IMR-90 (cell line): ENCODE measurements around the gene TCF4. TPM values are rescaled to one million over a fixed set of nuclear protein-coding genes. Genes with fewer than 3 reads are reported as not detected.

ENCODE experiments used
- ATAC-seq: fragments of 200-7000 bp; cut with Tn5 transposase; 2 replicates; pipeline ENCODE4 v1.9.1; 2020; ENCODE audit warnings: low read depth, mild to moderate bottlenecking, moderate library complexity
- BruUV-seq: library from RNA; stranded (reverse); fragments of 400-500 nt; replicated peaks from 2 replicates; lab custom pipeline; 2021; lab: Mats Ljungman, UMichigan
- CTCF ChIA-PET: fragments of 300-600 bp; formaldehyde crosslinking; extraction: SDS; loops from one replicate; lab custom pipeline; 2021; ENCODE audit warnings: antibody characterized with exemption; lab: Yijun Ruan, JAX
- POLR2A ChIA-PET: fragments of 300-600 bp; sonication (Branson Sonifier 250); formaldehyde crosslinking; loops from one replicate; lab custom pipeline; 2022; ENCODE audit warnings: antibody characterized with exemption; ENCODE audit not compliant: unreplicated experiment; lab: Charles Lee
- DNase-seq: peaks from one replicate; pipeline ENCODE4 v3.0.0; 2013
- H2AFZ ChIP-seq: replicated peaks from 2 replicates; pipeline ENCODE3; 2013; ENCODE audit warnings: low read length, mild to moderate bottlenecking; ENCODE audit not compliant: poor library complexity
- H2AK5ac ChIP-seq: 2 replicates; pipeline ENCODE4 v1.6.1; 2013; ENCODE audit warnings: low read depth, low read length, inconsistent platforms
- H2AK9ac ChIP-seq: replicated peaks from 2 replicates; pipeline ENCODE3; 2013; ENCODE audit warnings: mild to moderate bottlenecking, low read depth, low read length, moderate library complexity; ENCODE audit not compliant: poor library complexity
- H2BK120ac ChIP-seq: 2 replicates; pipeline ENCODE4 v1.6.1; 2013; ENCODE audit warnings: low read depth, low read length, inconsistent platforms
- H2BK15ac ChIP-seq: 3 replicates; pipeline ENCODE4 v1.6.1; 2013; ENCODE audit warnings: low read depth, low read length, inconsistent platforms
- H2BK20ac ChIP-seq: 2 replicates; pipeline ENCODE4 v1.6.1; 2013; ENCODE audit warnings: low read depth, mild to moderate bottlenecking, inconsistent platforms, low read length, moderate library complexity
- H2BK5ac ChIP-seq: 2 replicates; pipeline ENCODE4 v1.6.1; 2013; ENCODE audit warnings: mild to moderate bottlenecking, low read depth, low read length, inconsistent platforms; ENCODE audit not compliant: poor library complexity, severe bottlenecking
- H3K14ac ChIP-seq: replicated peaks from 2 replicates; pipeline ENCODE4 v1.6.1; 2013; ENCODE audit warnings: low read depth, low read length, inconsistent platforms
- H3K18ac ChIP-seq: 2 replicates; pipeline ENCODE4 v1.6.1; 2013; ENCODE audit warnings: low read depth, low read length, control low read depth
- H3K23ac ChIP-seq: 2 replicates; pipeline ENCODE4 v1.6.1; 2013; ENCODE audit warnings: low read depth, low read length, inconsistent platforms
- H3K27ac ChIP-seq: 2 replicates; pipeline ENCODE4 v1.5.1; 2013; ENCODE audit warnings: mild to moderate bottlenecking, control low read depth, low read length; ENCODE audit not compliant: insufficient read depth
- H3K27me3 ChIP-seq: 2 replicates; pipeline ENCODE4 v1.6.1; 2013; ENCODE audit warnings: low read length; ENCODE audit not compliant: control insufficient read depth, insufficient read depth
- H3K36me3 ChIP-seq: 2 replicates; pipeline ENCODE4 v1.6.1; 2013; ENCODE audit warnings: low read length, mixed read lengths; ENCODE audit not compliant: control insufficient read depth, insufficient read depth
- H3K4ac ChIP-seq: 2 replicates; pipeline ENCODE4 v1.6.1; 2013; ENCODE audit warnings: low read depth, low read length, inconsistent platforms
- H3K4me1 ChIP-seq: 2 replicates; pipeline ENCODE4 v1.6.1; 2013; ENCODE audit warnings: low read length, mixed read lengths; ENCODE audit not compliant: control insufficient read depth, insufficient read depth
- H3K4me2 ChIP-seq: 2 replicates; pipeline ENCODE4 v1.6.1; 2013; ENCODE audit warnings: low read depth, mild to moderate bottlenecking, control low read depth, low read length, moderate library complexity
- H3K4me3 ChIP-seq: 2 replicates; pipeline ENCODE4 v1.5.1; 2013; ENCODE audit warnings: low read depth, mild to moderate bottlenecking, control low read depth, low read length, moderate library complexity; ENCODE audit not compliant: insufficient read depth
- H3K56ac ChIP-seq: 2 replicates; pipeline ENCODE4 v1.6.1; 2013; ENCODE audit warnings: low read length, inconsistent platforms; ENCODE audit not compliant: insufficient read depth; ENCODE audit errors: extremely low read depth
- H3K79me1 ChIP-seq, 2 experiments: 2 replicates each; pipeline ENCODE4 v1.6.1; 2013; ENCODE audit warnings: low read length in 2 of 2, inconsistent platforms in 1 of 2, low read depth in 1 of 2
- H3K9ac ChIP-seq: 2 replicates; pipeline ENCODE4 v1.6.1; 2013; ENCODE audit warnings: low read depth, low read length, control low read depth
- H3K9me1 ChIP-seq: 2 replicates; pipeline ENCODE4 v1.6.1; 2013; ENCODE audit warnings: low read length, inconsistent platforms; ENCODE audit not compliant: insufficient read depth
- H3K9me3 ChIP-seq: 2 replicates; pipeline ENCODE4 v1.6.1; 2013; ENCODE audit warnings: low read length; ENCODE audit not compliant: control insufficient read depth, insufficient read depth
- H4K20me1 ChIP-seq: 2 replicates; pipeline ENCODE4 v1.6.1; 2013; ENCODE audit warnings: low read length, inconsistent platforms; ENCODE audit not compliant: insufficient read depth
- H4K5ac ChIP-seq: 2 replicates; pipeline ENCODE4 v1.6.1; 2013; ENCODE audit warnings: mild to moderate bottlenecking, low read depth, low read length, control low read depth
- H4K8ac ChIP-seq, 2 experiments: 2 replicates each; pipeline ENCODE4 v1.6.1; 2013; ENCODE audit warnings: low read depth in 2 of 2, low read length in 2 of 2, control low read depth in 1 of 2, inconsistent platforms in 1 of 2
- H4K91ac ChIP-seq: 2 replicates; pipeline ENCODE4 v1.6.1; 2013; ENCODE audit warnings: low read depth, low read length, inconsistent platforms; ENCODE audit not compliant: insufficient read depth
- NFE2L2 ChIP-seq: fragments of 150-350 bp; IDR thresholded peaks from 2 replicates; pipeline ENCODE4 v1.6.1; 2016; ENCODE audit warnings: low read depth, mild to moderate bottlenecking, low read length
- WGBS, 2 experiments: methylation state at CpG; one replicate each; pipeline versions ENCODE4 v1.1.5 to v1.1.7; 2013; ENCODE audit warnings: missing lambda C conversion rate in 2 of 2; ENCODE audit not compliant: insufficient read length in 1 of 2; ENCODE audit errors: extremely low coverage in 2 of 2; 5-methylcytosine and 5-hydroxymethylcytosine counted together
- dilution Hi-C: fragments of 300-500 bp; cut with HindIII; formaldehyde crosslinking; loops from one replicate; pipeline ENCODE4 v1.14.3; 2018; ENCODE audit warnings: low sequenced_read_pairs; ENCODE audit not compliant: unreplicated experiment
- in situ Hi-C: fragments of 300-500 bp; cut with MboI; formaldehyde crosslinking; loops from 3 replicates; pipeline ENCODE4 v1.14.3; 2019; ENCODE audit warnings: low sequenced_read_pairs, inconsistent platforms, mixed read lengths
- intact Hi-C: fragments of 100-400 bp; cut with micrococcal nuclease; formaldehyde crosslinking; loops from 2 replicates; pipeline ENCODE4 v1.10.0; 2022
- polyA plus RNA-seq, 3 experiments: library from polyadenylated mRNA; depleted of rRNA; stranded (reverse); fragments of >200 nt; gene quantifications; 2 replicates each; pipeline ENCODE4 v1.2.3, GENCODE V29; 2012; ENCODE audit warnings: low replicate concordance in 1 of 3
- total RNA-seq: library from RNA; depleted of rRNA; stranded (reverse); fragments of >200 nt; gene quantifications from 2 replicates; pipeline ENCODE4 v1.2.3, GENCODE V29; 2012
- TF ChIP-seq, protein P1 (sequence below): fragments of 150-350 bp; IDR thresholded peaks from 2 replicates; pipeline ENCODE4 v1.6.1; 2017; ENCODE audit warnings: mild to moderate bottlenecking, antibody characterized with exemption, low read length, low read depth
- TF ChIP-seq, protein P2 (sequence below): conservative IDR thresholded peaks from 2 replicates; pipeline ENCODE4 v1.5.1; 2012; ENCODE audit warnings: mild to moderate bottlenecking, low read depth, low read length, improper control_type of control experiment

Gene TCF4
- total and polyA plus RNA-seq, 2 of the 4 experiments (the other 2 are of a cell fraction), result 30.0 to 87.1 TPM

DNA sequence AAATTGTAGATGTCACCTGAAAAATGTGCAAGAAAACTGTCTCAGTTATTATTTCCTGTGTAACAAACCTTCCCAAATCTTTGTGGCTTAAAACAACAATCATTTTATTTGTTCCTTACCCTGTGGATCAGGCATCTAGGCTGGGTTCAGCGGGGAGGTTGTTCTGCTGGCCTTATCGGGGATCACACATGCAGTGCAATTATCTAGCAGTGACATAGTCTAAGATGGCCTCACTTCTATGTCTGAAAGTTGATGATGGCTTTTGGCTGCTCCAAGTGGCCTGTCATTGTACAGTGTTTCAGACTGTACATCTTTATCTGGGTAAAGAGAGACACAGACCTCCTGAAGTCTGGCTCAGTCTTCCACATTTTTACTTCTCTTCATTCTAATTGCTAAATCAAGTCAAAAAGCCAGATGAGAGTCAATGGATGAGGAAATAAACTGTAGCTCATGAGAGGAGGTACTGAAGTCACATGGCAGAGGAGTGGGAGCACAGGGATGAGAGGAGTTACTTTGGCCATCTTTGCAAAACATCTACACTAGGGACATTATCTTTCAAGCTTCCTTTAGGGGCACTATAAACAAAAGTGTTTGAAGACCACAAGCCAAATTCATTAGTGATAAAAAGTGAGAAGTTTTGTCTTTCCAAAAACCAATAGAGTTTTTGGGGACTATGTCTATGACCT is 385.6 kb downstream of the TCF4 start:
- Histone ChIP-seq H4K20me1 (no peaks in the 10 kb centered on the region), H3K9me1 (no peaks in the 10 kb centered on the region), H3K4ac (no peak overlapping the region), H2BK5ac (no peak overlapping the region), H4K8ac (no peak overlapping the region), H3K23ac (no peak overlapping the region), H2BK15ac (no peak overlapping the region), H3K9me3 (no peaks in the 10 kb centered on the region), H4K91ac (no peak overlapping the region), H3K36me3 (no peaks in the 10 kb centered on the region), H2BK120ac (no peak overlapping the region), H3K18ac (no peak overlapping the region), H2AFZ (no peak overlapping the region), H3K56ac (no peak overlapping the region), H2BK20ac (no peak overlapping the region), H3K9ac (no peak overlapping the region), H2AK9ac (no peak overlapping the region), H4K5ac (no peak overlapping the region), H3K4me3 (no peak overlapping the region), H3K4me1 (no peaks in the 10 kb centered on the region), H2AK5ac (no peak overlapping the region), H3K27me3 (peaks cover 5% of the 10 kb centered on the region), H3K79me1 (no peaks in the 10 kb centered on the region), H3K14ac (no peak overlapping the region), H3K27ac (no peak overlapping the region), H3K4me2 (no peak overlapping the region)
- ATAC-seq (no peak), DNase-seq (no peak)
- dilution Hi-C loops, result no loop called here
- in situ Hi-C loops, result loop anchor here (25.0 kb wide), 2 partner anchors 515 to 765 kb away; no protein-coding TSS in a partner anchor
- TF ChIP-seq, protein P1, sequence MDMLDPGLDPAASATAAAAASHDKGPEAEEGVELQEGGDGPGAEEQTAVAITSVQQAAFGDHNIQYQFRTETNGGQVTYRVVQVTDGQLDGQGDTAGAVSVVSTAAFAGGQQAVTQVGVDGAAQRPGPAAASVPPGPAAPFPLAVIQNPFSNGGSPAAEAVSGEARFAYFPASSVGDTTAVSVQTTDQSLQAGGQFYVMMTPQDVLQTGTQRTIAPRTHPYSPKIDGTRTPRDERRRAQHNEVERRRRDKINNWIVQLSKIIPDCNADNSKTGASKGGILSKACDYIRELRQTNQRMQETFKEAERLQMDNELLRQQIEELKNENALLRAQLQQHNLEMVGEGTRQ, result no peak
- TF ChIP-seq, protein P2, sequence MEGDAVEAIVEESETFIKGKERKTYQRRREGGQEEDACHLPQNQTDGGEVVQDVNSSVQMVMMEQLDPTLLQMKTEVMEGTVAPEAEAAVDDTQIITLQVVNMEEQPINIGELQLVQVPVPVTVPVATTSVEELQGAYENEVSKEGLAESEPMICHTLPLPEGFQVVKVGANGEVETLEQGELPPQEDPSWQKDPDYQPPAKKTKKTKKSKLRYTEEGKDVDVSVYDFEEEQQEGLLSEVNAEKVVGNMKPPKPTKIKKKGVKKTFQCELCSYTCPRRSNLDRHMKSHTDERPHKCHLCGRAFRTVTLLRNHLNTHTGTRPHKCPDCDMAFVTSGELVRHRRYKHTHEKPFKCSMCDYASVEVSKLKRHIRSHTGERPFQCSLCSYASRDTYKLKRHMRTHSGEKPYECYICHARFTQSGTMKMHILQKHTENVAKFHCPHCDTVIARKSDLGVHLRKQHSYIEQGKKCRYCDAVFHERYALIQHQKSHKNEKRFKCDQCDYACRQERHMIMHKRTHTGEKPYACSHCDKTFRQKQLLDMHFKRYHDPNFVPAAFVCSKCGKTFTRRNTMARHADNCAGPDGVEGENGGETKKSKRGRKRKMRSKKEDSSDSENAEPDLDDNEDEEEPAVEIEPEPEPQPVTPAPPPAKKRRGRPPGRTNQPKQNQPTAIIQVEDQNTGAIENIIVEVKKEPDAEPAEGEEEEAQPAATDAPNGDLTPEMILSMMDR, result no peak
- no peak for TF ChIP-seq NFE2L2
- intact Hi-C loops, result no loop called here
- BruUV-seq, result no TSS peak
- ChIA-PET POLR2A (no interaction called here), CTCF (no interaction called here)
- WGBS, 2 experiments, result no CpG with 5 or more reads among the region's 2 CpGs
